K562 (cell line): Measurements from ENCODE around the gene PGR. TPM values are rescaled to one million over a fixed set of nuclear protein-coding genes. Genes with fewer than 3 reads are reported as not detected.

Experiments used
- ATAC-seq: fragments of 200-7000 bp; cut with Tn5 transposase; 3 replicates; pipeline ENCODE4 v1.9.1; 2020; ENCODE audit warnings: moderate library complexity
- BruUV-seq: library from RNA; stranded (reverse); fragments of 400-500 nt; replicated peaks from 2 replicates; lab custom pipeline; 2021; lab: Mats Ljungman, UMichigan
- CTCF ChIA-PET: fragments of 300-600 bp; formaldehyde crosslinking; extraction: SDS; loops from one replicate; lab custom pipeline; 2021; ENCODE audit warnings: low intra/inter-chr PET ratio; lab: Yijun Ruan, JAX
- POLR2A ChIA-PET: fragments of 300-600, 350-650 bp; sonication (Branson Sonifier 250); formaldehyde crosslinking; extraction: SDS; loops from one replicate; lab custom pipeline; 2021; ENCODE audit warnings: antibody characterized with exemption, inconsistent platforms; lab: Yijun Ruan, JAX
- DNase-seq, 4 experiments: peaks; one replicate each; pipeline versions ENCODE4 v3.0.0 to v3.0.0-alpha.2; 2011 to 2018; ENCODE audit warnings: low spot score in 3 of 4, mixed read lengths in 3 of 4; ENCODE audit errors: extremely low read depth in 1 of 4
- FAIRE-seq: peaks from 2 replicates; lab custom pipeline; 2011; peaks lifted over from hg19 to GRCh38; lab: Jason Lieb, UNC
- H2AFZ ChIP-seq: 2 replicates; pipeline ENCODE4 v1.6.0; 2011; ENCODE audit warnings: low read depth, low read length, control low read depth, inconsistent platforms
- H3K27ac ChIP-seq: fragments of 200-600 bp; 3 replicates; pipeline ENCODE4 v1.8.0; 2011; ENCODE audit warnings: low read depth, mild to moderate bottlenecking, control low read depth, inconsistent platforms, low read length, moderate library complexity, mixed read lengths; ENCODE audit errors: extremely low read depth
- H3K27me3 ChIP-seq, 2 experiments: fragments of 300-600 bp in 1 of 2; 2 replicates in 1 of 2; 3 replicates in 1 of 2; pipeline versions ENCODE4 v1.6.0 to v1.8.0; 2011; ENCODE audit warnings: inconsistent platforms in 2 of 2, low read length in 2 of 2, mild to moderate bottlenecking in 1 of 2, mixed read lengths in 1 of 2, moderate library complexity in 1 of 2; ENCODE audit not compliant: control insufficient read depth in 2 of 2, insufficient read depth in 2 of 2
- H3K36me3 ChIP-seq: fragments of 300-600 bp; 3 replicates; pipeline ENCODE4 v1.8.0; 2011; ENCODE audit warnings: mild to moderate bottlenecking, low read length, inconsistent platforms; ENCODE audit not compliant: control insufficient read depth, insufficient read depth
- H3K4me1 ChIP-seq, 2 experiments: fragments of 200-600 bp in 1 of 2; replicated peaks in 1 of 2; 2 replicates in 1 of 2; 3 replicates in 1 of 2; pipeline versions ENCODE4 v1.5.1 to v1.8.0; 2011; ENCODE audit warnings: inconsistent platforms in 2 of 2, low read length in 2 of 2, mild to moderate bottlenecking in 1 of 2, mixed read lengths in 1 of 2, moderate library complexity in 1 of 2; ENCODE audit not compliant: control insufficient read depth in 2 of 2, insufficient read depth in 2 of 2
- H3K4me2 ChIP-seq: 2 replicates; pipeline ENCODE4 v1.6.1; 2011; ENCODE audit warnings: low read length, control low read depth, inconsistent platforms, mixed read lengths; ENCODE audit not compliant: insufficient read depth
- H3K4me3 ChIP-seq: fragments of 200-600 bp; sonication (generic), shearing (Covaris generic); 2 replicates; pipeline ENCODE4 v1.5.1; 2016; ENCODE audit warnings: control low read depth, inconsistent platforms
- H3K79me2 ChIP-seq: fragments of 200-600 bp; 3 replicates; pipeline ENCODE4 v1.8.0; 2011; ENCODE audit warnings: low read length, inconsistent platforms; ENCODE audit not compliant: control insufficient read depth, insufficient read depth
- H3K9ac ChIP-seq, 2 experiments: 2 replicates each; pipeline versions ENCODE4 v1.6.0 to v1.6.1; 2011; ENCODE audit warnings: low read depth in 2 of 2, low read length in 2 of 2, control low read depth in 1 of 2, inconsistent platforms in 1 of 2, mild to moderate bottlenecking in 1 of 2, mixed read lengths in 1 of 2; ENCODE audit not compliant: insufficient read depth in 1 of 2
- H3K9me1 ChIP-seq: one replicate; pipeline ENCODE4 v1.6.0; 2011; ENCODE audit warnings: inconsistent platforms, mild to moderate bottlenecking, low read length, moderate library complexity; ENCODE audit not compliant: control insufficient read depth, insufficient read depth
- H3K9me3 ChIP-seq: replicated peaks from 2 replicates; pipeline ENCODE4 v1.5.1; 2011; ENCODE audit warnings: low read depth, low read length, inconsistent platforms; ENCODE audit not compliant: control insufficient read depth, insufficient read depth
- H4K20me1 ChIP-seq: replicated peaks from 2 replicates; pipeline ENCODE4 v1.6.1; 2011; ENCODE audit warnings: low read length, inconsistent platforms, mixed read lengths; ENCODE audit not compliant: control insufficient read depth, insufficient read depth
- CTBP1 ChIP-seq: fragments of 450-650 bp; IDR thresholded peaks from 2 replicates; pipeline ENCODE4 v1.6.1; 2016; ENCODE audit warnings: borderline replicate concordance
- GATA2 ChIP-seq: sonication (generic); formaldehyde crosslinking; IDR thresholded peaks from 2 replicates; pipeline ENCODE4 v1.4.0; 2020; ENCODE audit warnings: mild to moderate bottlenecking, missing genetic modification reagents
- HNRNPUL1 ChIP-seq: fragments of 200-400 bp; formaldehyde crosslinking; IDR thresholded peaks from 2 replicates; pipeline ENCODE4 v1.6.1; 2017; ENCODE audit warnings: low read length
- ILK ChIP-seq: fragments of 450-650 bp; IDR thresholded peaks from 2 replicates; pipeline ENCODE4 v1.6.1; 2016; ENCODE audit warnings: missing genetic modification characterization, low read depth, mild to moderate bottlenecking, missing compliant biosample characterization, moderate library complexity, borderline replicate concordance
- NEUROD1 ChIP-seq: fragments of 150-350 bp; IDR thresholded peaks from 2 replicates; pipeline ENCODE4 v1.6.1; 2014; ENCODE audit warnings: borderline replicate concordance, low read length, low read depth; ENCODE audit not compliant: partially characterized antibody
- PHTF2 ChIP-seq: fragments of 250-450 bp; sonication (Bioruptor Pico); IDR thresholded peaks from 2 replicates; pipeline ENCODE4 v1.5.0; 2021; ENCODE audit warnings: mild to moderate bottlenecking
- SMAD1 ChIP-seq: fragments of 150-350 bp; IDR thresholded peaks from 2 replicates; pipeline ENCODE4 v1.6.1; 2014; ENCODE audit warnings: low read length, low read depth; ENCODE audit not compliant: partially characterized antibody
- SNRNP70 ChIP-seq: fragments of 200-400 bp; formaldehyde crosslinking; optimal IDR thresholded peaks from 2 replicates; pipeline ENCODE3; 2017; ENCODE audit warnings: low read depth, low read length
- USF2 ChIP-seq: sonication (generic); formaldehyde crosslinking; IDR thresholded peaks from 2 replicates; pipeline ENCODE4 v1.5.0; 2020; ENCODE audit warnings: missing genetic modification reagents
- WGBS: fragments of 100-300 bp; shearing (Covaris generic); methylation state at CpG from one replicate; pipeline ENCODE4 v1.1.6; 2016; ENCODE audit warnings: low coverage, mixed read lengths; ENCODE audit not compliant: insufficient coverage; ENCODE audit errors: missing lambda C conversion rate; 5-methylcytosine and 5-hydroxymethylcytosine counted together
- in situ Hi-C: fragments of 300-500 bp; cut with MboI; formaldehyde crosslinking; loops from 4 replicates; pipeline ENCODE4 v1.15.0; 2018; ENCODE audit warnings: inconsistent platforms, mixed read lengths
- intact Hi-C: fragments of 100-400 bp; cut with micrococcal nuclease; formaldehyde crosslinking; loops from 2 replicates; pipeline ENCODE4 v1.14.2; 2022
- polyA plus RNA-seq, 8 experiments: library from polyadenylated mRNA; depleted of rRNA in 4 of 8; stranded (reverse) in 5 of 8; unstranded in 3 of 8; fragments of >200 nt; fragmentation: Nextera tagmentation in 2 of 8; fragmentation: Illumina TruSeq in 1 of 8; extraction: Ambion mirVana in 2 of 8; extraction: Trizol in 1 of 8; gene quantifications; 2 replicates each; pipeline versions ENCODE4 v1.2.1 to v1.2.3, GENCODE V29; 2011 to 2014; ENCODE audit warnings: inconsistent platforms in 1 of 8, missing spikeins in 1 of 8
- total RNA-seq, 7 experiments: library from RNA; depleted of rRNA in 6 of 7; stranded (reverse); fragments of >200 nt in 6 of 7; fragmentation: Illumina TruSeq in 2 of 7; extraction: Trizol in 2 of 7; gene quantifications; 2 replicates each; pipeline versions ENCODE4 v1.2.1 to v1.2.3, GENCODE V29; 2011 to 2021; ENCODE audit warnings: low replicate concordance in 1 of 7

PGR gene
- total and polyA plus RNA-seq, 9 of the 15 experiments (the other 6 are each of a cell fraction or from before 2014, with no cell fraction given): 0.43 to 2.4 (median 1.3) TPM

GRCh38 chr11:101008961-101009689, 120.5 kb downstream of the PGR start:
- TF ChIP-seq HNRNPUL1 (no peak), GATA2 (CRISPR knock-in tag) (no peak), NEUROD1 (no peak), CTBP1 (no peak), ILK (tag) (no peak), USF2 (no peak), SMAD1 (no peak), SNRNP70 (no peak), PHTF2 (CRISPR knock-in tag) (no peak)
- ATAC-seq: no peak; the same call in 2 of the 3 replicates
- Histone ChIP-seq H3K36me3 (no peaks in the 10 kb centered on the region), H3K79me2 (no peaks in the 10 kb centered on the region), H3K9ac (no peak overlapping the region), H4K20me1 (no peaks in the 10 kb centered on the region), H3K4me3 (no peak overlapping the region), H3K4me1 (no peaks in the 10 kb centered on the region; a peak in 1 of 5 replicates), H3K27ac (no peak overlapping the region; the same call in 2 of the 3 replicates), H3K27me3 (no peaks in the 10 kb centered on the region), H3K9me1 (no peaks in the 10 kb centered on the region), H2AFZ (no peak overlapping the region), H3K4me2 (no peak overlapping the region), H3K9me3 (no peaks in the 10 kb centered on the region)
- no peak for DNase-seq
- 0% methylated on average over 1 of the region's 1 CpG for WGBS
- in situ Hi-C loops (no loop called here), intact Hi-C loops (no loop called here)
- ChIA-PET CTCF (no interaction called here), POLR2A (no interaction called here)
- BruUV-seq: no TSS peak
- FAIRE-seq: no peak
